ENCODE data around the gene PHKA2. TPM values are rescaled to one million over a fixed set of nuclear protein-coding genes. Genes with fewer than 3 reads are reported as not detected.

PHKA2 gene, protein sequence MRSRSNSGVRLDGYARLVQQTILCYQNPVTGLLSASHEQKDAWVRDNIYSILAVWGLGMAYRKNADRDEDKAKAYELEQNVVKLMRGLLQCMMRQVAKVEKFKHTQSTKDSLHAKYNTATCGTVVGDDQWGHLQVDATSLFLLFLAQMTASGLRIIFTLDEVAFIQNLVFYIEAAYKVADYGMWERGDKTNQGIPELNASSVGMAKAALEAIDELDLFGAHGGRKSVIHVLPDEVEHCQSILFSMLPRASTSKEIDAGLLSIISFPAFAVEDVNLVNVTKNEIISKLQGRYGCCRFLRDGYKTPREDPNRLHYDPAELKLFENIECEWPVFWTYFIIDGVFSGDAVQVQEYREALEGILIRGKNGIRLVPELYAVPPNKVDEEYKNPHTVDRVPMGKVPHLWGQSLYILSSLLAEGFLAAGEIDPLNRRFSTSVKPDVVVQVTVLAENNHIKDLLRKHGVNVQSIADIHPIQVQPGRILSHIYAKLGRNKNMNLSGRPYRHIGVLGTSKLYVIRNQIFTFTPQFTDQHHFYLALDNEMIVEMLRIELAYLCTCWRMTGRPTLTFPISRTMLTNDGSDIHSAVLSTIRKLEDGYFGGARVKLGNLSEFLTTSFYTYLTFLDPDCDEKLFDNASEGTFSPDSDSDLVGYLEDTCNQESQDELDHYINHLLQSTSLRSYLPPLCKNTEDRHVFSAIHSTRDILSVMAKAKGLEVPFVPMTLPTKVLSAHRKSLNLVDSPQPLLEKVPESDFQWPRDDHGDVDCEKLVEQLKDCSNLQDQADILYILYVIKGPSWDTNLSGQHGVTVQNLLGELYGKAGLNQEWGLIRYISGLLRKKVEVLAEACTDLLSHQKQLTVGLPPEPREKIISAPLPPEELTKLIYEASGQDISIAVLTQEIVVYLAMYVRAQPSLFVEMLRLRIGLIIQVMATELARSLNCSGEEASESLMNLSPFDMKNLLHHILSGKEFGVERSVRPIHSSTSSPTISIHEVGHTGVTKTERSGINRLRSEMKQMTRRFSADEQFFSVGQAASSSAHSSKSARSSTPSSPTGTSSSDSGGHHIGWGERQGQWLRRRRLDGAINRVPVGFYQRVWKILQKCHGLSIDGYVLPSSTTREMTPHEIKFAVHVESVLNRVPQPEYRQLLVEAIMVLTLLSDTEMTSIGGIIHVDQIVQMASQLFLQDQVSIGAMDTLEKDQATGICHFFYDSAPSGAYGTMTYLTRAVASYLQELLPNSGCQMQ
- total RNA-seq: 8.0 and 13.4 TPM in 2 replicates

GRCh38 chrX:18983666-18984380, at the start of gene PHKA2:
TSS of gene PHKA2 (minus strand) at chrX:18984114. CDS start at chrX:18983932, 182 bp downstream.

Other genes with a start within 250 kb of the PHKA2 start
- gene ADGRG2, start 138.4 kb upstream of the PHKA2 start, total RNA-seq: not detected in 2 replicates

Measured in smooth muscle cell of the umbilical artery (primary cell).